Measurements from ENCODE around the gene CORO1A.

GRCh38 chr16:30136971-30137605 lies 46.3 kb upstream of the CORO1A start:
- no peak for TF ChIP-seq CTCF (IDR thresholded peaks at IDR 0.05)
- TF ChIP-seq POLR2A (IDR thresholded peaks at IDR 0.05): no peak
